Parathyroid adenoma (tissue), 2 donors: ENCODE measurements around the gene PRMT2.
"Not testable (repeated sequence)": the region's sequence is repeated elsewhere in the genome, so short reads cannot be mapped to it uniquely, and the experiment has no call there.

Source experiments
- H2AFZ ChIP-seq: fragments of 300-600 bp; sonication (generic); one replicate; pipeline ENCODE4 v1.7.0; 2017; ENCODE audit warnings: antibody characterized with exemption, mild to moderate bottlenecking
- H3K27ac ChIP-seq: fragments of 300-600 bp; sonication (generic); one replicate; pipeline ENCODE4 v1.7.0; 2017
- H3K27me3 ChIP-seq: fragments of 300-600 bp; sonication (generic); one replicate; pipeline ENCODE4 v1.7.0; 2017; ENCODE audit warnings: low read length; ENCODE audit not compliant: control insufficient read depth, insufficient read depth
- H3K36me3 ChIP-seq: fragments of 300-600 bp; sonication (generic); one replicate; pipeline ENCODE4 v1.7.0; 2017; ENCODE audit warnings: low read length; ENCODE audit not compliant: control insufficient read depth, insufficient read depth
- H3K4me1 ChIP-seq: fragments of 300-600 bp; sonication (generic); one replicate; pipeline ENCODE4 v1.7.0; 2017; ENCODE audit warnings: control low read depth
- H3K4me2 ChIP-seq: fragments of 300-600 bp; sonication (generic); one replicate; pipeline ENCODE4 v1.7.0; 2017; ENCODE audit warnings: low read length
- H3K4me3 ChIP-seq: fragments of 300-600 bp; sonication (generic); one replicate; pipeline ENCODE4 v1.7.0; 2017; ENCODE audit warnings: low read depth, low read length
- H3K79me2 ChIP-seq: fragments of 300-600 bp; sonication (generic); one replicate; pipeline ENCODE4 v1.7.0; 2017; ENCODE audit warnings: control low read depth
- H3K9ac ChIP-seq: fragments of 300-600 bp; sonication (generic); one replicate; pipeline ENCODE4 v1.7.0; 2017; ENCODE audit warnings: mild to moderate bottlenecking
- H3K9me3 ChIP-seq: fragments of 300-600 bp; sonication (generic); one replicate; pipeline ENCODE4 v1.7.0; 2017; ENCODE audit warnings: low read length; ENCODE audit not compliant: control insufficient read depth
- CTCF ChIP-seq: fragments of 300-600 bp; sonication (generic); IDR thresholded peaks from one replicate; pipeline ENCODE4 v1.7.0; 2017; ENCODE audit warnings: antibody characterized with exemption, mild to moderate bottlenecking
- donor health status: primary hyperparathyroidism.

PRMT2 gene

GRCh38 chr21:46668381-46668780, 32.9 kb downstream of the PRMT2 start:
- H3K9me3 ChIP-seq, result no peaks in the 10 kb centered on the region
- H3K27ac ChIP-seq, result no peak overlapping the region
- no peaks in the 10 kb centered on the region for H3K79me2 ChIP-seq
- H3K4me2 ChIP-seq, result no peak overlapping the region
- no peak overlapping the region for H3K4me3 ChIP-seq
- no peak for TF ChIP-seq CTCF
- no peak overlapping the region for H2AFZ ChIP-seq
- no peaks in the 10 kb centered on the region for H3K4me1 ChIP-seq
- no peaks in the 10 kb centered on the region for H3K27me3 ChIP-seq
- H3K36me3 ChIP-seq, result no peaks in the 10 kb centered on the region
- no peak overlapping the region for H3K9ac ChIP-seq

GRCh38 chr21:46668904-46669303, 33.4 kb downstream of the PRMT2 start:
- H2AFZ ChIP-seq, H3K9ac ChIP-seq, H3K4me1 ChIP-seq, H3K27ac ChIP-seq, H3K4me3 ChIP-seq, H3K79me2 ChIP-seq, H3K27me3 ChIP-seq, H3K36me3 ChIP-seq, H3K4me2 ChIP-seq, H3K9me3 ChIP-seq: not testable (repeated sequence)

GRCh38 chr21:46674430-46675007, 39.0 kb downstream of the PRMT2 start:
- Histone ChIP-seq H3K79me2 (no peaks in the 10 kb centered on the region), H3K4me2 (no peak overlapping the region), H3K27ac (no peak overlapping the region), H3K36me3 (no peaks in the 10 kb centered on the region), H3K4me1 (no peaks in the 10 kb centered on the region), H3K9me3 (no peaks in the 10 kb centered on the region), H3K4me3 (no peak overlapping the region), H2AFZ (no peak overlapping the region), H3K27me3 (no peaks in the 10 kb centered on the region), H3K9ac (no peak overlapping the region)
- TF ChIP-seq CTCF, result no peak

- H3K79me2 ChIP-seq, result no peaks in the 10 kb centered on the region
- H3K4me2 ChIP-seq, result no peak overlapping the region
- no peaks in the 10 kb centered on the region for H3K36me3 ChIP-seq
- H3K27me3 ChIP-seq, result no peaks in the 10 kb centered on the region
- no peak overlapping the region for H3K9ac ChIP-seq
- no peak overlapping the region for H3K27ac ChIP-seq
- no peak overlapping the region for H2AFZ ChIP-seq
- TF ChIP-seq CTCF, result no peak
- no peaks in the 10 kb centered on the region for H3K9me3 ChIP-seq
- no peaks in the 10 kb centered on the region for H3K4me1 ChIP-seq
- no peak overlapping the region for H3K4me3 ChIP-seq
Measured at GRCh38 chr21:46675595-46676280, 40.3 kb downstream of the PRMT2 start.

- H3K36me3 ChIP-seq, H3K79me2 ChIP-seq, H3K27me3 ChIP-seq, H3K4me1 ChIP-seq, H3K4me2 ChIP-seq, H3K4me3 ChIP-seq, H3K27ac ChIP-seq, H3K9me3 ChIP-seq, H2AFZ ChIP-seq, H3K9ac ChIP-seq: not testable (repeated sequence)
Measured at GRCh38 chr21:46676542-46676941, 41.1 kb downstream of the PRMT2 start.

GRCh38 chr21:46681593-46681992, 46.1 kb downstream of the PRMT2 start:
- not testable (repeated sequence) for H3K79me2 ChIP-seq, H2AFZ ChIP-seq, H3K36me3 ChIP-seq, H3K27ac ChIP-seq, H3K27me3 ChIP-seq, H3K4me2 ChIP-seq, H3K9ac ChIP-seq, H3K4me1 ChIP-seq, H3K4me3 ChIP-seq, H3K9me3 ChIP-seq

GRCh38 chr21:46698652-46699051, 63.2 kb downstream of the PRMT2 start:
- not testable (repeated sequence) for H3K27me3 ChIP-seq, H3K79me2 ChIP-seq, H3K4me2 ChIP-seq, H2AFZ ChIP-seq, H3K9ac ChIP-seq, H3K4me3 ChIP-seq, H3K27ac ChIP-seq, H3K4me1 ChIP-seq, H3K36me3 ChIP-seq, H3K9me3 ChIP-seq

- not testable (repeated sequence) for H3K79me2 ChIP-seq, H3K36me3 ChIP-seq, H3K4me3 ChIP-seq, H3K27me3 ChIP-seq, H3K9me3 ChIP-seq, H3K9ac ChIP-seq, H2AFZ ChIP-seq, H3K4me2 ChIP-seq, H3K4me1 ChIP-seq, H3K27ac ChIP-seq
Measured at GRCh38 chr21:46699104-46699503, 63.6 kb downstream of the PRMT2 start.
